Upper lobe of right lung (tissue), 1 donor: ENCODE data around the gene RSF1. TPM values are rescaled to one million over a fixed set of nuclear protein-coding genes. Genes with fewer than 3 reads are reported as not detected.
A peak's percentile ranks its signal among the peaks of the same experiment; 100 is the strongest.
"Not testable (repeated sequence)": the region's sequence is repeated elsewhere in the genome, so short reads cannot be mapped to it uniquely, and the experiment has no call there.

Source experiments
- ATAC-seq: fragments of 200-7000 bp; cut with Tn5 transposase; one replicate; pipeline ENCODE4 v1.9.1; 2020; ENCODE audit warnings: mild to moderate bottlenecking, moderate library complexity
- DNase-seq: peaks from one replicate; pipeline ENCODE4 v3.0.0-alpha.2; 2020
- H3K27ac ChIP-seq: fragments of 200-600 bp; one replicate; pipeline ENCODE4 v1.8.0; 2022
- H3K27me3 ChIP-seq: fragments of 200-600 bp; one replicate; pipeline ENCODE4 v1.8.0; 2022; ENCODE audit warnings: mild to moderate bottlenecking
- H3K36me3 ChIP-seq: fragments of 200-600 bp; one replicate; pipeline ENCODE4 v1.8.0; 2022
- H3K4me1 ChIP-seq: fragments of 200-600 bp; one replicate; pipeline ENCODE4 v1.8.0; 2022
- H3K4me3 ChIP-seq: fragments of 200-600 bp; one replicate; pipeline ENCODE4 v1.8.0; 2022; ENCODE audit warnings: mild to moderate bottlenecking
- H3K9me3 ChIP-seq: fragments of 200-600 bp; one replicate; pipeline ENCODE4 v1.8.0; 2022
- intact Hi-C: fragments of 100-400 bp; cut with DNase I; formaldehyde crosslinking; loops from one replicate; pipeline ENCODE4 v1.11.0; 2022
- total RNA-seq: library from RNA; stranded (reverse); fragmentation: NEBNext Ultra II Directional; extraction: Animal tissue kit (Norgen Biotek cat#: 25700); gene quantifications from one replicate; pipeline ENCODE4 v1.2.1, GENCODE V29; 2021
- TF ChIP-seq, protein P1 (sequence below): fragments of 200-600 bp; IDR thresholded peaks from one replicate; pipeline ENCODE4 v1.8.0; 2022; ENCODE audit warnings: antibody characterized with exemption
- donor health status: DM: no; HTN: yes; CAD: no; lungs with severe emphysema.

Gene RSF1
- total RNA-seq, 1 donor from 2014 or later, result 62.5 TPM

- H3K36me3 ChIP-seq, result no peaks in the 10 kb centered on the region
- DNase-seq (no peak), ATAC-seq (no peak)
- H3K27ac ChIP-seq, result no peak overlapping the region
- H3K9me3 ChIP-seq, result no peaks in the 10 kb centered on the region
- TF ChIP-seq, protein P1, sequence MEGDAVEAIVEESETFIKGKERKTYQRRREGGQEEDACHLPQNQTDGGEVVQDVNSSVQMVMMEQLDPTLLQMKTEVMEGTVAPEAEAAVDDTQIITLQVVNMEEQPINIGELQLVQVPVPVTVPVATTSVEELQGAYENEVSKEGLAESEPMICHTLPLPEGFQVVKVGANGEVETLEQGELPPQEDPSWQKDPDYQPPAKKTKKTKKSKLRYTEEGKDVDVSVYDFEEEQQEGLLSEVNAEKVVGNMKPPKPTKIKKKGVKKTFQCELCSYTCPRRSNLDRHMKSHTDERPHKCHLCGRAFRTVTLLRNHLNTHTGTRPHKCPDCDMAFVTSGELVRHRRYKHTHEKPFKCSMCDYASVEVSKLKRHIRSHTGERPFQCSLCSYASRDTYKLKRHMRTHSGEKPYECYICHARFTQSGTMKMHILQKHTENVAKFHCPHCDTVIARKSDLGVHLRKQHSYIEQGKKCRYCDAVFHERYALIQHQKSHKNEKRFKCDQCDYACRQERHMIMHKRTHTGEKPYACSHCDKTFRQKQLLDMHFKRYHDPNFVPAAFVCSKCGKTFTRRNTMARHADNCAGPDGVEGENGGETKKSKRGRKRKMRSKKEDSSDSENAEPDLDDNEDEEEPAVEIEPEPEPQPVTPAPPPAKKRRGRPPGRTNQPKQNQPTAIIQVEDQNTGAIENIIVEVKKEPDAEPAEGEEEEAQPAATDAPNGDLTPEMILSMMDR, result no peak
- intact Hi-C loops, result no loop called here
- no peaks in the 10 kb centered on the region for H3K4me1 ChIP-seq
- H3K4me3 ChIP-seq, result no peak overlapping the region
- H3K27me3 ChIP-seq, result no peaks in the 10 kb centered on the region
Observed at GRCh38 chr11:77644887-77645286, 175.6 kb downstream of the RSF1 start.

DNA sequence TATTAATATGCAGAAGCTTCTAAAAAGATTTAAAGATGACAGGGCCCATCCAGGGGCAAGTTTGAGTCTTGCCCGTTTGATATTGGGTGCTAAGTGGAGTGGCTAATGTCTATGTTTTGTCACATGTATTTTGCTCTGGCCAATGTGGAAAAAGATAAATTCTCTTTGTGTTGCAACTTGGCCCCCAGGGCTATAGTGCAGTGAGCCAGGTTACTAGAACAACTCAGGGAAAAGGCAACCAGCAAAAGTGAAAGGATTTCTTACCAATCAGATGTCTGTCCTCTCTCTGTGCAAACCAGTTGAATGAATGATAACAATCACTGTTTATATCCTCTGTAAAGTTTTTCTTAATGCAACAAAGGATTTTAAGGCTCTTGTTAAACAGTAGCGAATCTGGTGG lies 178.3 kb downstream of the RSF1 start:
- Histone ChIP-seq H3K27ac (no peak overlapping the region), H3K4me3 (no peak overlapping the region), H3K27me3 (no peaks in the 10 kb centered on the region), H3K4me1 (no peaks in the 10 kb centered on the region), H3K9me3 (no peaks in the 10 kb centered on the region), H3K36me3 (no peaks in the 10 kb centered on the region)
- intact Hi-C loops, result no loop called here
- ATAC-seq, result no peak
- DNase-seq, result no peak
- TF ChIP-seq, protein P1, result no peak

DNA sequence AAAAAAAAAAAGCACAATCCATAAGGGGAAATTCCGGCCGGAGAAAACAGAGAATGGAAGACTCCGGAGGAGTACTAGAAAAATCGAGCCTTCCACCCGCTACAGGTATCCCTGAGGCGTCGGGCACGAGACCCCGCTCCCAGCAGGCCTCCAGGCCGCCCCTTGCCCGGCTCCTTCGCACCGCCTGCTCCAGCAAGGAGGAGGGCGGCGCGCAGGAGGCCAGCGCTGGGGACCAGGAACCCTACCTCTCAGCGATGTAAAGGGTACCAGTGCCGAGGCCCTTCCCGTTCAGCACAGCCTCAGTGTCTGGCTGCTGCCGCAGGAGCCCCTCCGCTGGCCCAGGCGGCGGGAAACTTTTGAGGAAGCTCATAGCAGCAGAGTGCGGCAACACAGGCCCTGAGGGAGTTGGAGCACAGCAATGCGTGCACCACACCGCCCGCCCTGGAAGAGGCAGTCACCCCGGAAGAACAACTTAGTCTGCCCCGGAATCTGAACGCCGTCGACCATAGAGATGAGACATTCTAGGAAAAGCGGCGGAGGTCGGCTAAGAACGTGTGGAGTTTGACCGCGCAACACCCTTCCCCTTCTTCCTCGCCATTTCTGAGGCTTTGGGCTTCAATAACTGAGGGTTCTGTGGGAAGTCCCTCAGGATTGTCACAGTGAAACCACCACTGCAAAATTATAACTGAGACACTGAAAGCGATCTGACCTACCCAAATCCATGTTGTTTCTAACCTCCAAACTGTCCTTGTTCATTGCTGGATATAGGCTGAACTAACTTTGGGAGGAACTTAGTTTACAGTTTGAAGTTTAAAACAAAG lies 183.0 kb downstream of the RSF1 start, which contains the start of gene CLNS1A:
TSS of gene CLNS1A (minus strand) at position 450 of the 821 bp plus-strand sequence. CDS start at position 370, 80 bp downstream.
- TF ChIP-seq, protein P1, result no peak
- no peaks in the 10 kb centered on the region for H3K27me3 ChIP-seq
- H3K27ac ChIP-seq, result peak within 1 kb of the TSS; percentile 87
- ATAC-seq (peak; percentile 99), DNase-seq (peak; percentile 89)
- intact Hi-C loops, result no loop called here
- no peaks in the 10 kb centered on the region for H3K36me3 ChIP-seq
- no peaks in the 10 kb centered on the region for H3K9me3 ChIP-seq
- H3K4me1 ChIP-seq, result peaks cover 12% of the 10 kb centered on the region
- peak within 1 kb of the TSS; percentile 100 for H3K4me3 ChIP-seq

GRCh38 chr11:77636731-77637344 lies 183.7 kb downstream of the RSF1 start:
- H3K4me1 ChIP-seq, result peaks cover 12% of the 10 kb centered on the region
- no peaks in the 10 kb centered on the region for H3K9me3 ChIP-seq
- peak overlapping the region; percentile 100 for H3K4me3 ChIP-seq
- DNase-seq, result no peak
- TF ChIP-seq, protein P1, result no peak
- no peaks in the 10 kb centered on the region for H3K27me3 ChIP-seq
- peak overlapping the region; percentile 87 for H3K27ac ChIP-seq
- intact Hi-C loops, result no loop called here
- no peak for ATAC-seq
- no peaks in the 10 kb centered on the region for H3K36me3 ChIP-seq

DNA sequence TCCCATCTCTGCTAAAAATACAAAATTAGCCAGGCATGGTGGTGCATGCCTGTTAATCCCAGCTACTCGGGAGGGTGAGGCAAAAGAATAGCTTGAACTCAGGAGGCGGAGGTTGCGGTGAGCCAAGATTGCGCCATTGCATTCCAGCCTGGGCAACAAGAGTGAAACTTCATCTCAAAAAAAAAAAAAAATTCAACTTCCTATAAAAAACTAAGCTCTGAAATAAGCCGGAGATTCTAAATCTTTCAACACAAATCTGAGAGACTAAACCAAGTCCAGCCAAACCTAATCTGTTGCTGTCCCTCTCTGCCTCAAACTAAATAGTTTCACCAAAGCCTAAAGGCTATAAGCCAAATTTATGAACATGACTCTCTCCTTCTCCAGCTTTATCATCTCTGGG lies 186.6 kb downstream of the RSF1 start:
- H3K4me3 ChIP-seq, H3K36me3 ChIP-seq, ATAC-seq, H3K27me3 ChIP-seq, intact Hi-C loops, H3K9me3 ChIP-seq: not testable (repeated sequence)
- DNase-seq, result peak; percentile 69
- Histone ChIP-seq H3K4me1 (peaks cover 12% of the 10 kb centered on the region), H3K27ac (peak overlapping the region; percentile 30)

- TF ChIP-seq, protein P1, result no peak
- intact Hi-C loops, result no loop called here
- Histone ChIP-seq H3K4me1 (no peaks in the 10 kb centered on the region), H3K27ac (no peak overlapping the region), H3K36me3 (peaks cover 21% of the 10 kb centered on the region), H3K4me3 (no peak overlapping the region), H3K9me3 (no peaks in the 10 kb centered on the region), H3K27me3 (no peaks in the 10 kb centered on the region)
- ATAC-seq (no peak), DNase-seq (no peak)
Observed at GRCh38 chr11:77630157-77630710, 190.3 kb downstream of the RSF1 start.
